HG03066 (cell line): Measurements from ENCODE around the gene TNFRSF18.

ENCODE experiments used
- ATAC-seq: cut with Tn5 transposase; IDR thresholded peaks from one replicate; pipeline ENCODE4 v1.9.1; 2021; ENCODE audit warnings: low read depth; ENCODE audit not compliant: unreplicated experiment

TNFRSF18 gene

GRCh38 chr1:1213345-1214265 lies 7.2 kb upstream of the TNFRSF18 start, which contains the start of gene TNFRSF4:
Gene TNFRSF4 (minus strand): TSS chr1:1214153. CDS start chr1:1214127, 26 bp downstream.
- no peak for ATAC-seq

DNA sequence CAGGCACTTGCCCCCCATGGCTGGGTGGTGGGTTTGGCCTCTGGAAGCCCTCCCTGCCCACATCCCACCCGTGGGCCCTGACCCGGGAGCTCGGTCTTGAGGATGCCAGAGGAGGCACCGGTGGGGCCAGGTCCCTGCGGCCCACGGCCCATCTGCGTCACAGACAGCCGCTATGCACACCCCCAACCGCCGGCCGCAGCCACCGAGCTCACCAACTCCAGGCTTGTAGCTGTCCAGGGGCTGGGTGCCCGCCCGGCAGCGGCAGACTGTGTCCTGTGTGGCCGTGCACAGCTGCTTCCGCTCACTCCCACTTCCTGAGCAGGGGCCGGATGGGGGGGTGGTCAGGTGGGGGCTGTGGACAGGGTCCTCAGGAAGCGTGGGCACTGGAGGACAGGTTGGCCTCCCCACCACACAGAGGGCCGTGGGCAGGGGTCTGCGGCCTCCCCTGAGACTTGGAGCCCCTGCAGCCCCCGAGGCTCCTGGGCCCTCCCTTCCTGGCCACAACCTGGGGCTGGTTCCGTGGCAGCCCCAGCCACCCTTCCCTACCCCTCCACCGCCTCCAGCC lies 6.5 kb upstream of the TNFRSF18 start:
- no peak for ATAC-seq

GRCh38 chr1:1211541-1212441 lies 5.4 kb upstream of the TNFRSF18 start:
- no peak for ATAC-seq

GRCh38 chr1:1210726-1211540 lies 4.5 kb upstream of the TNFRSF18 start:
- ATAC-seq: no peak

DNA sequence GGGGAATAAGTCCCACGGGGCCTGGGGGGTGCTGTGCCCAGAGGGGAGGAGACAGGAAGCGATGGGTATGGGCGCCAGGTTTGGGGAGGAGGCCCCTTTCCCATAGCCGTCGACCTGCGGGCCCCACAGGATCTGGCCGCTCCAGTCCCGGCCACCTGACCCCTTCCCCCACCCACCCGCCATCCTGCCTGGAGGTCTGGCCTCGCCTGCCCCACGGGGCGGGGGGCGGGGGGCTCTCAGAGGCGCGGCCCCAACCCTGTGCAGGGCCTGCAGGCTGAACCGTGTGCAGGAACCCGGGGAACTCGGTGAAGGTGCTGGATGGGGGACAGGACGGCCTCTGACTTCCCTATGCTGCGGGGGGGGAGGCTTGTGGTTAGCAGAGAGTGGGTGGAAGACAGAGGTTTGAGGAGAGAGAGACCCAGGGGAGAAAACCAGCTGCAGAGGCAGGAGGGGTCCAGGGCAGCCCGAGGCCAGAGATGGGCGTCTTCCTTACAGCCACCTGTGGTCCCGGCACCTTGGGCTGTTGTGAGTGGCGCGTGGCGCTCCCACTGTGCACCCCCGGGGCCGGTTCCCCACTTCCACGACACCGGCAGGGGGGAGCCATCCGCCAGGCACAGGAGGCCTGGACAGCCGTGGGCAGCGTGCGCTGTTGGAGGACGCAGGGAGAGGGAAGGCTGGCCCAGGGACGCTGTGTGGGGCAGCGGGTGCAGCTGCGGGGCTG lies 2.5 kb upstream of the TNFRSF18 start:
- no peak for ATAC-seq

- ATAC-seq: no peak
Measured at GRCh38 chr1:1207571-1207892, 1.1 kb upstream of the TNFRSF18 start.

DNA sequence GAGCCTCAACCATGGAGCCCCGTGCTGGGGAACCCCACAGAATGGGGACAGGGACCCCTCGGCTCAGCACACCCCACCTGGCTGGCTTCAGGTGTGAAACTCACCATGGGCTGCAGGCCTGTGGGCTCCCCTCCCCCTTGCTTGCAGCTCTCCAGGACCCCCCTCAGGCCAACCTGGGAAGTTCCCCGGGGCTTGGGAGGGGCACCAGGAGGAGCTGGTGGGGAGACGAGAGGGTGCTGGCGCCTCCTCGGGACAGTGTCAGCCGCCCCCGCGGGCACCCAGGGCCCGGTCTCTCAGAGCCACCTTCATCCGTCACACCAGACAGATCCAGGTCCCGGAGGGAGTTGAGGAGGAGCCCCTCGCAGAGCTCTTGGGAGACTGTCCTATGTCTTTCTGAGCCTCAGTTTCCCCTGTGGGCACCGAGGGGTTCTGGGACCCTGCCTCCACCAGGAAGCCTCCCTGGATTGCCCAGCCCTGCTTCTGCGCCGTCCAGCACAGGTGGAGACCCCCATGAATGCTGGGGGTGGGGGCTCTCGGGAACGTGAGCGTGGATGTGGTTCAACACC lies 657 bp upstream of the TNFRSF18 start:
- ATAC-seq: no peak

GRCh38 chr1:1205769-1206375 lies 520 bp downstream of the TNFRSF18 start:
- no peak for ATAC-seq

- no peak for ATAC-seq
Measured at GRCh38 chr1:1204998-1205768, 1.2 kb downstream of the TNFRSF18 start.

GRCh38 chr1:1204425-1204920 lies 1.9 kb downstream of the TNFRSF18 start:
- no peak for ATAC-seq

- no peak for ATAC-seq
Measured at GRCh38 chr1:1203561-1204424, 2.6 kb downstream of the TNFRSF18 start.

- no peak for ATAC-seq
Measured at GRCh38 chr1:1202831-1203560, 3.4 kb downstream of the TNFRSF18 start.

- no peak for ATAC-seq
Measured at GRCh38 chr1:1200876-1201810, 5.2 kb downstream of the TNFRSF18 start.

- no peak for ATAC-seq
Measured at GRCh38 chr1:1199961-1200875, 6.2 kb downstream of the TNFRSF18 start.
